Right lobe of liver (tissue), 4 donors: ENCODE results near the gene SMPD4.

Experiments used
- CTCF ChIP-seq, 4 donors: fragments of 200-600 bp in 3 of 4; fragments of 450-650 bp in 1 of 4; IDR thresholded peaks; one replicate each; pipeline versions ENCODE4 v1.5.1 to v1.8.0; 2016 to 2022; ENCODE audit warnings: antibody characterized with exemption in 4 of 4, mild to moderate bottlenecking in 2 of 4
- POLR2A ChIP-seq: fragments of 450-650 bp; IDR thresholded peaks from one replicate; pipeline ENCODE4 v1.6.1; 2017; ENCODE audit warnings: antibody characterized with exemption, mild to moderate bottlenecking
- donor health status: DM: no; HTN: no; CAD: no.
- donor health status: DM: no; HTN: no; CAD: no.
- donor health status: DM: no; HTN: yes; CAD: no.

- TF ChIP-seq CTCF (IDR thresholded peaks at IDR 0.05) = no peak
- no peak for TF ChIP-seq POLR2A
Observed at GRCh38 chr2:130187268-130187667, 5.9 kb upstream of the SMPD4 start.
